Suprapubic skin (tissue), 4 donors: ENCODE results near the gene KIR2DL1.

Experiments used
- CTCF ChIP-seq, 2 donors: fragments of 200-600 bp in 1 of 2; fragments of 450-650 bp in 1 of 2; sonication (generic) in 1 of 2; IDR thresholded peaks; one replicate each; pipeline ENCODE4 v1.5.1; 2016 to 2019; ENCODE audit warnings: antibody characterized with exemption in 2 of 2, mild to moderate bottlenecking in 1 of 2, moderate library complexity in 1 of 2
- POLR2A ChIP-seq, 2 donors: fragments of 450-650 bp; IDR thresholded peaks; one replicate each; pipeline ENCODE4 v1.6.1; 2017; ENCODE audit warnings: antibody characterized with exemption in 2 of 2, mild to moderate bottlenecking in 2 of 2, moderate library complexity in 2 of 2
- POLR2AphosphoS5 ChIP-seq, 3 donors: sonication (generic); formaldehyde crosslinking; IDR thresholded peaks; one replicate each; pipeline ENCODE4 v1.6.1; 2017; ENCODE audit warnings: antibody characterized with exemption in 3 of 3

GRCh38 chr19:54739587-54740497 lies 29.8 kb upstream of the KIR2DL1 start:
- no peak for TF ChIP-seq POLR2A (IDR thresholded peaks at IDR 0.05)
- TF ChIP-seq CTCF (IDR thresholded peaks at IDR 0.05) = no peak
- TF ChIP-seq POLR2AphosphoS5 (IDR thresholded peaks at IDR 0.05) = no peak
